GM04503 (cell line): ENCODE measurements around the gene IFITM5.

Experiments used
- DNase-seq: peaks from one replicate; pipeline ENCODE4 v3.0.0-alpha.2; 2012; ENCODE audit warnings: low read depth

The IFITM5 gene

DNA sequence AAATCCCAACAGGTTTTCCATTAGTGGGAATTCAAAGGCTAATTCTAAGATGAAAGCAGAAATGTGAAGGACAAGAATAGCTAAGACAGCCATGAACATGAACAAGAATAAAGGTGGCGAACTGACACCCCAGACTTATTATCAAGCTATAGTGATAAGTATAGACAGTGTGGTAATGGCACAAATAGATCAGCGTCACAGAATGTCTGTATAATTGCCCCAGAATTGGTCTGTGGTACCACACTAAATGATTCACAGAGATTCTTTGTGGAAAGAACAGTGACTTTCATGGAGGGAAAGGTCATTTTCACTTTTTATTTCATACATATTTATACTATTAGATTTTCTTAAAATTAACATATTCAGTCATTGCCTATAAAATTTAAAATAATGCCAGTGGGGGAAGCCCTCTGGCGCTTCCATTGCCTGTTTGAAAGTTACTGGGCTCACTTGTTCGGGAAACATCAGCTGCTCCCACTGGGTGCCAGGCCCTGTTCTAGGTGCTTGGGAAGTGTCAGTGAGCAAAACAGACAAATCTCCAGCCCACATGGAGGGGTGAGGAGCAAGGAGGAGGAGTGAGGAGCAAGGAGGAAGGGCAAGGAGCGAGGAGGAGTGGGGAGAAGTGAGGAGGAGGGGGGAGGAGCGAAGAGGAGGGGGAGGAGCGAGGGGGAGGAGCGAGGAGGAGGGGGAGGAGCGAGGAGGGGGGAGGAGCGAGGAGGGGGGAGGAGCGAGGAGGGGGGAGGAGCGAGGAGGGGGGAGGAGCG is 32.5 kb downstream of the IFITM5 start:
- no peak for DNase-seq

GRCh38 chr11:261624-262023 is 37.7 kb downstream of the IFITM5 start:
- DNase-seq: no peak

DNA sequence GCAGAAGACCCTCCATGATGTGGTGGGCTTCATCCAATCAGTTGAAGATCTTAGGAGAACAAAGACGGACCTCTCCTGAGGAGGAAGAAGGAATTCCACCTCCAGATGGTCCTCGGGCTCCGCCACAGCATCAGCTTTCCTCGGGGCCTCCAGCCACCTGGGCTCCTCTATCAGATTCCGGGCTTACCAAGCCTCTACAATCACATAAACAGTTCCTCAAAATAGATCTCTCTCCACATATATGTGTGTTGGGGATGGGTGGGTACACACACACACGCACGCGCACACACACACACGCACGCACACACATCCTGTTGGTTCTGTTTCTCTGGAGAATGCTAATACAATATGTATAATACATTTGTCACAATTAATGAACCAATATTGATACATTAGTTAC is 39.9 kb downstream of the IFITM5 start:
- DNase-seq: no peak

DNA sequence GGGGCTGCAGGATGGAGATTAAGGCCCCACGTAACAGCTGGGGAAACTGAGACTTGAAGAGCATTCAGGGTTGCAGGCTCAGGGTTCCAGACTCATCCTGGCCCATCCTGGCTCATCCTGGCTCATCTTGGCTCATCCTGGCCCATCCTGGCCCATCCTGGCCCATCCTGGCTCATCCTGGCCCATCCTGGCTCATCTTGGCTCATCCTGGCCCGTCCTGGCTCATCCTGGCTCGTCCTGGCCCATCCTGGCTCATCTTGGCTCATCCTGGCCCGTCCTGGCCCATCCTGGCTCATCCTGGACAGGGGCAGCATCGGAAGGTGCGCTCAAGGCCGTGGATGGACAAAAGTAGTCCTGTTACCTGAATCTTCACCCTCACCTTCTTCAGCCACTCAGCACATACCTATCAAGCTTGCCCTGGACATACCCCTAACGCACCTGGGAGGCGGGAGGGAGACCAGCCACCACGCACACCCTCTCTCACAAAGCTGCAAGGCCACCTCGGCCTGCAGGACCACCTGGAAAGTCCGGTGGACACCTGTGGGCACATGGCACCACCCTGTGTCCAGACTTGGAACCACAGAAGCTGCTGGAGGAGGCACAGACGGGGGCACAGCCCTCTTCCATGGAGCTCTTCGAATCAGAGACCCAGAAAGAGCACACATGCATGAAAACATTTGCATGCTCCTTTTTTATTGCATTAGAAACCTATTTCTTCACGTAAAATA is 41.4 kb downstream of the IFITM5 start:
- DNase-seq: no peak

- DNase-seq: no peak
Observed at GRCh38 chr11:256952-257737, 42.2 kb downstream of the IFITM5 start.

DNA sequence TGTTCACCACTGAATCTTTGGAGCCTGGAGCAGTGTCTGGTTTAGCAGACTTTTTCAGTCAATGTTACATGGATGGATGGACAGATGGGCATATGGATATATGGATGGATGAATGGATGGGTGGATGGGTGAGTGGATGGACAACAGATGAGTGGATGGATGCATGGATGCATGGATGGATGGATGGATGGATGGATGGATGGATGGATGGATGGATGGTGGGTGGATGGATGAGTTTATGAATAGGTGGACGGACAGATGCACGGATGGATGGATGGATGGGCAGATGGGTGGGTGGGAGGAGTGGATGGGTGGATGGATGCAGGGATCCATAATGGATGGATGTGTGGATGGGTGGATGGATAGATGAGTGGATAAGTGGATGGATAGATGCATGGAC is 43.5 kb downstream of the IFITM5 start:
- DNase-seq: no peak

- no peak for DNase-seq
Observed at GRCh38 chr11:255176-255575, 44.1 kb downstream of the IFITM5 start.

DNA sequence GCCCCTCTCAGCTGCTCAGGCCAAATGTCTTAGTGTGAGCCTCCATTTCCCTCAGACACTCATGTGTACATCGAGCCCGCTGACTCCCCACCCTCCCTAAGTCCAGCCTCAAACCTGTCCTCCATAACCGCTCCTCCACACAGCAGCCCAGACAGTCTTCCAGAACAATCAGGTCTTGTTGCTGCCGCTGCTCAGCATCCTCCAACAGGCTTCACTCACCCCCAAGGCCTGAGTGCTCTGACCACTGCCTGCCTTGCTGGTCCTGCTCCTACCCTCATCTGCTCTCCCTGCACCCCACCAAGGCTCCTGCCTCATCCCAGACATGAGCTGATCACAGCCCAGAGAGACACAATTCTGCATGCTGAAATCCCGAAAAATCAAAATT is 45.4 kb downstream of the IFITM5 start:
- no peak for DNase-seq

- DNase-seq: no peak
Observed at GRCh38 chr11:253160-253885, 46.0 kb downstream of the IFITM5 start.

DNA sequence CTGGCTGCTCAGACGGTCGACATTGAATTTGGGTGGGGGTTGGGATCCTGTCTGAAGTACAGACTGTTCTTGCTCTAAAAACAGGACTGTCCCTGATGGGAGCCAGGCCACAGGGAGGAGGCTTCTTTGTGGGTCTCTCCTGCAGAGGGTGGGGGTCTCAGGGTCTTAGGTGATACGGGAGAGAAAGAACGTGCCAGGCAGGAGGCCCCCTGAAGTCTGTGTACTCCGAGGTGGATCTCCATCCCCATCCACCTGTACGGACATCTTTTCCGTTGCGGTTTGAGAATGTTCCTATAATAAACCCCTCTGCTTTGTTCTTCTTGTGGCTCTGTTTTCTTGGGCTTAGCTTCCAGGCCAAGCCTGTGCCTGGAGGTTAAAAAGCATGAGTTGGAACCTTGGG is 46.7 kb downstream of the IFITM5 start:
- no peak for DNase-seq

DNA sequence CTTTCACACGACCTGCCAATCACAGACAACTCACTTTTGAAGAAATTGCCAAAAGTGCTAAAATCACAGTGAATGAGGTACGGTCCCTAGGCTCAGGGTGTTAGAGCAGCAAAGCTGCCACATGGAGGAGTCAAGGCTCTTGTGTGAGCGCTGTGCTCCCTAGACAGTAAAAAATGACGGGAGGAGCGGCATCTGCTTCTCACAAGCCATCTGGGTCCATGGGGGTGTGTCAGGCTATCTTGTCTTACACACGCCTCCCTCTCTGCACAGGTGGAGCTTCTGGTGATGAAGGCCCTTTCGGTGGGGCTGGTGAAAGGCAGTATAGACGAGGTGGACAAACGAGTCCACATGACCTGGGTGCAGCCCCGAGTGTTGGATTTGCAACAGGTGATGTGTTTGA is 47.8 kb downstream of the IFITM5 start:
- DNase-seq: no peak

DNA sequence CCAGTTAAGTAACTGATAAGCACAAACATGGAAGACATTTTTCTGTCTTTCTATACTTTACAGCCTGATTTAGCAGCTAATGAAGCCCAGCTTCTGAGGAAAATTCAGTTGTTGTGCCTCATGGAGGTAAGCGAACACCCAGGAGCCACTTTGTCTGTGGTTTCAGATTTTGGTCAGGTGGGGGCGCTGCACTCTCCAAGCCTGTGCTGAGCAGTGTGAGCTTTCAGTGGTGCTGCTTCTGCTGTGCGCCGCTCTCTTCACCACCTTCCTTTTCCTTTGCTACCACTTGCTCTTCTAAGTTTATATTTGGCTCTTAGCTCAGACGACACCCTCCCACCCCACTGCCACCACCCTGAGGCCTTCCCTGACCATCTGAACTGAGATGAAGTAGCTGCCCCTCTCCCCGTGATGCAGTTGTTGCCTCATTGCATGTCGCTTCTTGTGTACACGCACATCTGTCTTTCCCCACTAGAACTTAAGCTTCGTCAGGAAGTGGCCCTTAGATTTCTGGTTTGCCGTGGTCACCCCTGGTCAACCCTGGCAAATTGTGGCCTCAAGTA is 48.5 kb downstream of the IFITM5 start:
- no peak for DNase-seq

DNA sequence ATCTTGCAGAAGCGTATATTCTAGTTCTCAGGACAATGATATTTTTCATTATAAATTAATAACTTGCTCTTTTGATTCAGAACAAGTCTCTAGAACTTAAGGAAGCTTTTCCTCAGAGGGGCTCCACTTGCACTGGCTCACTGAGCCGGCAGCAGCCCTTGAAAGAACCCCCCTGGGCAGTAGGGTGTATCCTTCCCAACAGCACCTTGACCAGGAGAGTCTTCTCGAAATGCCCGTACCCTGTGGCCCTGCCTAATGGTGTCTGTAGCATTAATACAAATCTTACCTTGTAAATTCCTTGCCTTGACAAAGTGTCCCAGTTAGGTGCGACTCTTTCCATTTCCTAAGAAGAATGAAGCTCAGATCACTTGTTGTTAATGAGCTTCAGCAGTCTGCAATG is 49.1 kb downstream of the IFITM5 start:
- no peak for DNase-seq

GRCh38 chr11:249062-249461 is 50.3 kb downstream of the IFITM5 start:
- DNase-seq: no peak
